IMR-90 (cell line): ENCODE measurements around the gene TMEM100. TPM values are rescaled to one million over a fixed set of nuclear protein-coding genes. Genes with fewer than 3 reads are reported as not detected.

Source experiments
- ATAC-seq: fragments of 200-7000 bp; cut with Tn5 transposase; 2 replicates; pipeline ENCODE4 v1.9.1; 2020; ENCODE audit warnings: low read depth, mild to moderate bottlenecking, moderate library complexity
- BruUV-seq: library from RNA; stranded (reverse); fragments of 400-500 nt; replicated peaks from 2 replicates; lab custom pipeline; 2021; lab: Mats Ljungman, UMichigan
- CTCF ChIA-PET: fragments of 300-600 bp; formaldehyde crosslinking; extraction: SDS; loops from one replicate; lab custom pipeline; 2021; ENCODE audit warnings: antibody characterized with exemption; lab: Yijun Ruan, JAX
- POLR2A ChIA-PET: fragments of 300-600 bp; sonication (Branson Sonifier 250); formaldehyde crosslinking; loops from one replicate; lab custom pipeline; 2022; ENCODE audit warnings: antibody characterized with exemption; ENCODE audit not compliant: unreplicated experiment; lab: Charles Lee
- DNase-seq: peaks from one replicate; pipeline ENCODE4 v3.0.0; 2013
- H2AFZ ChIP-seq: replicated peaks from 2 replicates; pipeline ENCODE3; 2013; ENCODE audit warnings: low read length, mild to moderate bottlenecking; ENCODE audit not compliant: poor library complexity
- H2AK5ac ChIP-seq: 2 replicates; pipeline ENCODE4 v1.6.1; 2013; ENCODE audit warnings: low read depth, low read length, inconsistent platforms
- H2AK9ac ChIP-seq: replicated peaks from 2 replicates; pipeline ENCODE3; 2013; ENCODE audit warnings: mild to moderate bottlenecking, low read depth, low read length, moderate library complexity; ENCODE audit not compliant: poor library complexity
- H2BK120ac ChIP-seq: 2 replicates; pipeline ENCODE4 v1.6.1; 2013; ENCODE audit warnings: low read depth, low read length, inconsistent platforms
- H2BK15ac ChIP-seq: 3 replicates; pipeline ENCODE4 v1.6.1; 2013; ENCODE audit warnings: low read depth, low read length, inconsistent platforms
- H2BK20ac ChIP-seq: 2 replicates; pipeline ENCODE4 v1.6.1; 2013; ENCODE audit warnings: low read depth, mild to moderate bottlenecking, inconsistent platforms, low read length, moderate library complexity
- H2BK5ac ChIP-seq: 2 replicates; pipeline ENCODE4 v1.6.1; 2013; ENCODE audit warnings: mild to moderate bottlenecking, low read depth, low read length, inconsistent platforms; ENCODE audit not compliant: poor library complexity, severe bottlenecking
- H3K14ac ChIP-seq: replicated peaks from 2 replicates; pipeline ENCODE4 v1.6.1; 2013; ENCODE audit warnings: low read depth, low read length, inconsistent platforms
- H3K18ac ChIP-seq: 2 replicates; pipeline ENCODE4 v1.6.1; 2013; ENCODE audit warnings: low read depth, low read length, control low read depth
- H3K23ac ChIP-seq: 2 replicates; pipeline ENCODE4 v1.6.1; 2013; ENCODE audit warnings: low read depth, low read length, inconsistent platforms
- H3K27ac ChIP-seq: 2 replicates; pipeline ENCODE4 v1.5.1; 2013; ENCODE audit warnings: mild to moderate bottlenecking, control low read depth, low read length; ENCODE audit not compliant: insufficient read depth
- H3K27me3 ChIP-seq: 2 replicates; pipeline ENCODE4 v1.6.1; 2013; ENCODE audit warnings: low read length; ENCODE audit not compliant: control insufficient read depth, insufficient read depth
- H3K36me3 ChIP-seq: 2 replicates; pipeline ENCODE4 v1.6.1; 2013; ENCODE audit warnings: low read length, mixed read lengths; ENCODE audit not compliant: control insufficient read depth, insufficient read depth
- H3K4ac ChIP-seq: 2 replicates; pipeline ENCODE4 v1.6.1; 2013; ENCODE audit warnings: low read depth, low read length, inconsistent platforms
- H3K4me1 ChIP-seq: 2 replicates; pipeline ENCODE4 v1.6.1; 2013; ENCODE audit warnings: low read length, mixed read lengths; ENCODE audit not compliant: control insufficient read depth, insufficient read depth
- H3K4me2 ChIP-seq: 2 replicates; pipeline ENCODE4 v1.6.1; 2013; ENCODE audit warnings: low read depth, mild to moderate bottlenecking, control low read depth, low read length, moderate library complexity
- H3K4me3 ChIP-seq: 2 replicates; pipeline ENCODE4 v1.5.1; 2013; ENCODE audit warnings: low read depth, mild to moderate bottlenecking, control low read depth, low read length, moderate library complexity; ENCODE audit not compliant: insufficient read depth
- H3K56ac ChIP-seq: 2 replicates; pipeline ENCODE4 v1.6.1; 2013; ENCODE audit warnings: low read length, inconsistent platforms; ENCODE audit not compliant: insufficient read depth; ENCODE audit errors: extremely low read depth
- H3K79me1 ChIP-seq, 2 experiments: 2 replicates each; pipeline ENCODE4 v1.6.1; 2013; ENCODE audit warnings: low read length in 2 of 2, inconsistent platforms in 1 of 2, low read depth in 1 of 2
- H3K9ac ChIP-seq: 2 replicates; pipeline ENCODE4 v1.6.1; 2013; ENCODE audit warnings: low read depth, low read length, control low read depth
- H3K9me1 ChIP-seq: 2 replicates; pipeline ENCODE4 v1.6.1; 2013; ENCODE audit warnings: low read length, inconsistent platforms; ENCODE audit not compliant: insufficient read depth
- H3K9me3 ChIP-seq: 2 replicates; pipeline ENCODE4 v1.6.1; 2013; ENCODE audit warnings: low read length; ENCODE audit not compliant: control insufficient read depth, insufficient read depth
- H4K20me1 ChIP-seq: 2 replicates; pipeline ENCODE4 v1.6.1; 2013; ENCODE audit warnings: low read length, inconsistent platforms; ENCODE audit not compliant: insufficient read depth
- H4K5ac ChIP-seq: 2 replicates; pipeline ENCODE4 v1.6.1; 2013; ENCODE audit warnings: mild to moderate bottlenecking, low read depth, low read length, control low read depth
- H4K8ac ChIP-seq, 2 experiments: 2 replicates each; pipeline ENCODE4 v1.6.1; 2013; ENCODE audit warnings: low read depth in 2 of 2, low read length in 2 of 2, control low read depth in 1 of 2, inconsistent platforms in 1 of 2
- H4K91ac ChIP-seq: 2 replicates; pipeline ENCODE4 v1.6.1; 2013; ENCODE audit warnings: low read depth, low read length, inconsistent platforms; ENCODE audit not compliant: insufficient read depth
- BHLHE40 ChIP-seq: fragments of 150-350 bp; IDR thresholded peaks from 2 replicates; pipeline ENCODE4 v1.6.1; 2016; ENCODE audit warnings: mild to moderate bottlenecking, low read depth, low read length
- CEBPB ChIP-seq: IDR thresholded peaks from 2 replicates; pipeline ENCODE4 v1.6.1; 2012; ENCODE audit warnings: low read depth, low read length, improper control_type of control experiment
- MXI1 ChIP-seq: IDR thresholded peaks from 2 replicates; pipeline ENCODE4 v1.6.1; 2012; ENCODE audit warnings: low read depth, mild to moderate bottlenecking, low read length, moderate library complexity, borderline replicate concordance
- NFE2L2 ChIP-seq: fragments of 150-350 bp; IDR thresholded peaks from 2 replicates; pipeline ENCODE4 v1.6.1; 2016; ENCODE audit warnings: low read depth, mild to moderate bottlenecking, low read length
- RCOR1 ChIP-seq: IDR thresholded peaks from 2 replicates; pipeline ENCODE4 v1.6.1; 2012; ENCODE audit warnings: mild to moderate bottlenecking, low read length, improper control_type of control experiment; ENCODE audit not compliant: insufficient replicate concordance
- WGBS, 2 experiments: methylation state at CpG; one replicate each; pipeline versions ENCODE4 v1.1.5 to v1.1.7; 2013; ENCODE audit warnings: missing lambda C conversion rate in 2 of 2; ENCODE audit not compliant: insufficient read length in 1 of 2; ENCODE audit errors: extremely low coverage in 2 of 2; 5-methylcytosine and 5-hydroxymethylcytosine counted together
- dilution Hi-C: fragments of 300-500 bp; cut with HindIII; formaldehyde crosslinking; loops from one replicate; pipeline ENCODE4 v1.14.3; 2018; ENCODE audit warnings: low sequenced_read_pairs; ENCODE audit not compliant: unreplicated experiment
- in situ Hi-C: fragments of 300-500 bp; cut with MboI; formaldehyde crosslinking; loops from 3 replicates; pipeline ENCODE4 v1.14.3; 2019; ENCODE audit warnings: low sequenced_read_pairs, inconsistent platforms, mixed read lengths
- intact Hi-C: fragments of 100-400 bp; cut with micrococcal nuclease; formaldehyde crosslinking; loops from 2 replicates; pipeline ENCODE4 v1.10.0; 2022
- polyA plus RNA-seq, 3 experiments: library from polyadenylated mRNA; depleted of rRNA; stranded (reverse); fragments of >200 nt; gene quantifications; 2 replicates each; pipeline ENCODE4 v1.2.3, GENCODE V29; 2012; ENCODE audit warnings: low replicate concordance in 1 of 3
- total RNA-seq: library from RNA; depleted of rRNA; stranded (reverse); fragments of >200 nt; gene quantifications from 2 replicates; pipeline ENCODE4 v1.2.3, GENCODE V29; 2012
- TF ChIP-seq, protein P1 (sequence below): fragments of 150-350 bp; IDR thresholded peaks from 2 replicates; pipeline ENCODE4 v1.6.1; 2017; ENCODE audit warnings: mild to moderate bottlenecking, antibody characterized with exemption, low read length, low read depth

Gene TMEM100
- total and polyA plus RNA-seq, 2 of the 4 experiments (the other 2 are of a cell fraction), result 0.21 to 0.36 TPM

DNA sequence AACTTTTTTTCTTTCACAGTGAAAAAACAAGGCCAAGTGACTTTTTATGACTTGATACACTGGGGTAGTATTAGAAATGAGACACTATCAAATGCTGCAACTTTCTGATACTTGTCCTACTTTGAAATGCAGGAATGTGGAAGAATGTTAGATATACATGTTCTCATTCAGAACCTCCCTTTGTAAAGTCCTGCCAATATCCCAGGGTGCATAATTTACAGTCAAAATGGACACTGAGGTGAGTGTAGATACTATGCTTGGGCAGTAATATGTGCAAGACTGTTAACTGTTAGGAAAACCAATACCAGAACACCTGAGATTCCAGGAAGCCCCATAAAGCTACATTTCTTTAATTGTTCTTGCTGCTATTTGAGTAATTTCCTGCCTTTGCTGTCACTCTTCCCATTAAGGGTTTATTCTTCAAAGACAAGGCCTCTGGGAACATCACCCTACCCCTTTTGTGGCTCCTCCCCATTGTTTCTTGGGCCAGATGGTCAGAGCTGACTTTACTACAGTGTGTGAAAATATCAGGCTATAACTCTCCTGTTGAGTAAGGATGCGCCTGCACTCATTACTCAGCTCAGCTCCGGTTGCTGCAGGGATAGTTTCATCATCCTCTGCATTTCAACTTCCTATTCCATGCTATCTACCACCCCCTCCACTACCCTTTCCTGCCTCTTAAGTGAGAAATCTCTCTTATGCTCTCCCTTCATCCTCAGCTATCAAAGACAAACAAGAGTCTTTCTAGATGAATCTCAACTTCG lies 48.7 kb downstream of the TMEM100 start (continued):
- TF ChIP-seq BHLHE40, result no peak

DNA sequence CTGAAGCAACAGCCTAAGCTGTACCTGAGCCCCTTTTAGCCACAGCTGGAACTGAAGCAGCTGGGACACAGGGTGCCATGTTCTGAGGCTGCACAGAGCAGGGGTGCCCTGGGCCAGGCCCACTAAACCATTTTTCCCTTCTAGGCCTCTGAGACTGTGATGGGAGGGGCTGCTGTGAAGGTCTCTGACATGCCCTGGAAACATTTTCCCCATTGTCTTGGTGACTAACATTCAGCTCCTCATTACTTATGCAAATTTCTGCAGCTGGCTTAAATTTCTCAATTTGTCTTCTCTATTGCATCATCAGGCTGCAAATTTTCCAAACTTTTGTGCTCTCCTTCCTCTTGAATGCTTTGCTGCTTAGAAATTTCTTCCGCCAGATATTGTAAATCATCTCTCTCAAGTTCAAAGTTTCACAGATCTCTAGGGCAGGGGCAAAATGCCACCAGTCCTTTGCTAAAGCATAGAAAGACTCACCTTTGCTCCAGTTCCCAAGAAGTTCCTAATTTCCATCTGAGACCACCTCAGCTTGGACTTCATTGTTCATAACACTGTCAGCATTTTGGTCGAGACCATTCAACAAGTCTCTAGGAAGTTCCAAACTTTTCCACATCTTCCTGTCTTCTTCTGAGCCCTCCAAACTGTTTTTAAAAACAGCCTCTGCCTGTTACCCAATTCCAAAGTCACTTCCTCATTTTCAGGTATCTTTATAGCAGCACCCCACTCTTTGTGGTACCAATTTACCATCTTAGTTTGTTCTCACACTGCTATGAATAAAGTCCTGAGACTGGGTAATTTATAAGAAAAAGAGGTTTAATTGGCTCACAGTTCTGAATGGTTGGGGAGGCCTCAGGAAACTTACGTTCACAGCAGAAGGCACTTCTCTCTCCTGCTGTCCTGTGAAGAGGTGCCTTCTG lies 49.8 kb downstream of the TMEM100 start:
- no peak overlapping the region for H2BK20ac ChIP-seq
- H2BK5ac ChIP-seq, result no peak overlapping the region
- H3K4me1 ChIP-seq, result no peaks in the 10 kb centered on the region
- H3K23ac ChIP-seq, result no peak overlapping the region
- no peak overlapping the region for H2BK120ac ChIP-seq
- peaks cover 10% of the 10 kb centered on the region for H3K27me3 ChIP-seq
- H3K56ac ChIP-seq, result no peak overlapping the region; the same call in 1 of the 2 replicates
- no peak overlapping the region; the same call in 1 of the 2 replicates for H3K18ac ChIP-seq
- no peaks in the 10 kb centered on the region for H3K9me1 ChIP-seq
- H4K91ac ChIP-seq, result no peak overlapping the region
- no peaks in the 10 kb centered on the region for H3K9me3 ChIP-seq
- ChIA-PET POLR2A (no interaction called here), CTCF (no interaction called here)
- no peak overlapping the region for H4K8ac ChIP-seq
- no peak overlapping the region for H3K14ac ChIP-seq
- no peak overlapping the region for H2AK5ac ChIP-seq
- H3K4me3 ChIP-seq, result no peak overlapping the region
- H2AK9ac ChIP-seq, result no peak overlapping the region
- no peaks in the 10 kb centered on the region for H3K36me3 ChIP-seq
- TF ChIP-seq, protein P1, sequence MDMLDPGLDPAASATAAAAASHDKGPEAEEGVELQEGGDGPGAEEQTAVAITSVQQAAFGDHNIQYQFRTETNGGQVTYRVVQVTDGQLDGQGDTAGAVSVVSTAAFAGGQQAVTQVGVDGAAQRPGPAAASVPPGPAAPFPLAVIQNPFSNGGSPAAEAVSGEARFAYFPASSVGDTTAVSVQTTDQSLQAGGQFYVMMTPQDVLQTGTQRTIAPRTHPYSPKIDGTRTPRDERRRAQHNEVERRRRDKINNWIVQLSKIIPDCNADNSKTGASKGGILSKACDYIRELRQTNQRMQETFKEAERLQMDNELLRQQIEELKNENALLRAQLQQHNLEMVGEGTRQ, result no peak
- TF ChIP-seq CEBPB (0 out of 2 replicates have a peak, but pooled peaks have one; percentile 32), NFE2L2 (no peak), MXI1 (no peak), RCOR1 (no peak)
- no peak overlapping the region for H3K4ac ChIP-seq
- ATAC-seq (no peak), DNase-seq (no peak)
- H3K4me2 ChIP-seq, result no peak overlapping the region
- H4K5ac ChIP-seq, result no peak overlapping the region
- no peak overlapping the region for H2AFZ ChIP-seq
- no peak overlapping the region for H3K9ac ChIP-seq
- no TSS peak for BruUV-seq
- in situ Hi-C loops (no loop called here), intact Hi-C loops (no loop called here), dilution Hi-C loops (no loop called here)
- WGBS, 2 experiments, result 33% methylated on average over 1 of the region's 3 CpGs; no CpG with 5 or more reads in 1 of the 2 experiments
- H3K79me1 ChIP-seq, result no peaks in the 10 kb centered on the region
- no peak overlapping the region for H3K27ac ChIP-seq
- no peaks in the 10 kb centered on the region for H4K20me1 ChIP-seq
- no peak overlapping the region for H2BK15ac ChIP-seq
